ENCODE data around the gene TMX3. TPM values are rescaled to one million over a fixed set of nuclear protein-coding genes. Genes with fewer than 3 reads are reported as not detected.

Gene TMX3
- total RNA-seq, 1 donor from 2014 or later, result 89.6 TPM

DNA sequence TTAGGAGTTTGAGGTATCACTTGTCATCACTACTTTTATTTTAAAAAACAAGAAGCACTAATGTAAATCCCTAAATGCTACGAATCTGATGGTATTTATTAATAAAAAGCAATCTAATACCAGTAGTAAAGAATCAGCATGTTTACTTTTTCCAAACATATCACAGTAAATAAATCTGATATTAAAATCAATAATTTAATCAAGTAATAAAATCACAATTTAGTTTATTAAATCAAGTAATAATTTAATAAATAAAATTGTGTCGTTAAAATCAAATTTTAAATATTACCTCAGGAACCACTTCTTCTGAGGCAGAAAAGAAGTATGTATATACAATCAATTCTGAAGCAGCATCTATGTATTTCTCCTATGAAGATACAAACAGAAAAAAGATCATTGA lies 18.0 kb downstream of the TMX3 start:
- Histone ChIP-seq H3K27me3 (no peaks in the 10 kb centered on the region), H3F3A (ENCODE audit: low read depth) (no peaks in the 10 kb centered on the region), H3K4me1 (no peaks in the 10 kb centered on the region), H2AFZ (replicated peaks) (no peak overlapping the region), H3K9ac (no peak overlapping the region), H3K36me3 (peaks cover 14% of the 10 kb centered on the region), H3K79me2 (ENCODE audit: low read depth) (peaks cover 27% of the 10 kb centered on the region), H3K4me3 (no peak overlapping the region), H3K27ac (no peak overlapping the region), H3K4me2 (no peak overlapping the region), H3K9me3 (ENCODE audit: low read depth) (no peaks in the 10 kb centered on the region), H4K20me1 (ENCODE audit: low read depth) (peaks cover 3% of the 10 kb centered on the region)
- Mint-ChIP-seq H3K9me3 (no peaks in the 10 kb centered on the region), H3K4me3 (no peak overlapping the region), H3K4me1 (no peaks in the 10 kb centered on the region), H3K27me3 (ENCODE audit: insufficient read depth, low read depth) (no peaks in the 10 kb centered on the region), H3K27ac (no peak overlapping the region), H3K36me3 (peaks cover 29% of the 10 kb centered on the region)
- no peak for DNase-seq (ENCODE audit: low spot score)
- TF ChIP-seq, protein P1, sequence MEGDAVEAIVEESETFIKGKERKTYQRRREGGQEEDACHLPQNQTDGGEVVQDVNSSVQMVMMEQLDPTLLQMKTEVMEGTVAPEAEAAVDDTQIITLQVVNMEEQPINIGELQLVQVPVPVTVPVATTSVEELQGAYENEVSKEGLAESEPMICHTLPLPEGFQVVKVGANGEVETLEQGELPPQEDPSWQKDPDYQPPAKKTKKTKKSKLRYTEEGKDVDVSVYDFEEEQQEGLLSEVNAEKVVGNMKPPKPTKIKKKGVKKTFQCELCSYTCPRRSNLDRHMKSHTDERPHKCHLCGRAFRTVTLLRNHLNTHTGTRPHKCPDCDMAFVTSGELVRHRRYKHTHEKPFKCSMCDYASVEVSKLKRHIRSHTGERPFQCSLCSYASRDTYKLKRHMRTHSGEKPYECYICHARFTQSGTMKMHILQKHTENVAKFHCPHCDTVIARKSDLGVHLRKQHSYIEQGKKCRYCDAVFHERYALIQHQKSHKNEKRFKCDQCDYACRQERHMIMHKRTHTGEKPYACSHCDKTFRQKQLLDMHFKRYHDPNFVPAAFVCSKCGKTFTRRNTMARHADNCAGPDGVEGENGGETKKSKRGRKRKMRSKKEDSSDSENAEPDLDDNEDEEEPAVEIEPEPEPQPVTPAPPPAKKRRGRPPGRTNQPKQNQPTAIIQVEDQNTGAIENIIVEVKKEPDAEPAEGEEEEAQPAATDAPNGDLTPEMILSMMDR (IDR thresholded peaks at IDR 0.05), result no peak
- TF ChIP-seq EZH2 (IDR thresholded peaks at IDR 0.05), result no peak
- TF ChIP-seq EZH2phosphoT487 (IDR thresholded peaks at IDR 0.05), result no peak

DNA sequence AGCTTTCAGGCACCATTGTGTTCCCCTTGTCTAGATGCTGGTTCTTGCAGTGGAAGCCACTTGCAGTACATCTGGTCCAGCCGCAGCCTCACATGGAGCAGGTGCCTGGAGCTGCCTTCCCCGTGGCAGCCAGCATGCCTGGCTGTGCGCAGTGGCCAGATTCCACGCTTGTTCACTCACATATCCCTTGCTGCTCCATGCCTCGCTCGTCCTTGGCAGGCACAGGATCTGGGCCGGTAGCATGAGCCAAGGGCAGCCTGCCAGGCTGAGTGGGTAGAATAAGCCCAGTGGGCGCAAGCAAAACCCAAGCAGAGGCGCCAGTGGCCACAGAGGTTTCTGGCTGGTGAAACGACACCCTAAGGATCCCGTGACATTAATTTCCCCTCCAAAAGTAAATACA lies 20.6 kb downstream of the TMX3 start:
- Histone ChIP-seq H3F3A (ENCODE audit: low read depth) (no peaks in the 10 kb centered on the region), H3K4me3 (no peak overlapping the region), H3K79me2 (ENCODE audit: low read depth) (peaks cover 3% of the 10 kb centered on the region), H3K27me3 (no peaks in the 10 kb centered on the region), H2AFZ (replicated peaks) (no peak overlapping the region), H3K9me3 (ENCODE audit: low read depth) (no peaks in the 10 kb centered on the region), H3K27ac (no peak overlapping the region), H4K20me1 (ENCODE audit: low read depth) (no peaks in the 10 kb centered on the region), H3K4me1 (no peaks in the 10 kb centered on the region), H3K4me2 (no peak overlapping the region), H3K9ac (no peak overlapping the region), H3K36me3 (peaks cover 17% of the 10 kb centered on the region)
- no peaks in the 10 kb centered on the region for H3K4me1 Mint-ChIP-seq
- no peak overlapping the region for H3K4me3 Mint-ChIP-seq
- H3K36me3 Mint-ChIP-seq, result peaks cover 27% of the 10 kb centered on the region
- DNase-seq (ENCODE audit: low spot score), result no peak
- no peaks in the 10 kb centered on the region for H3K27me3 Mint-ChIP-seq (ENCODE audit: insufficient read depth, low read depth)
- no peaks in the 10 kb centered on the region for H3K9me3 Mint-ChIP-seq
- TF ChIP-seq EZH2phosphoT487 (IDR thresholded peaks at IDR 0.05) (no peak), EZH2 (IDR thresholded peaks at IDR 0.05) (no peak)
- TF ChIP-seq, protein P1 (IDR thresholded peaks at IDR 0.05), result no peak
- no peak overlapping the region for H3K27ac Mint-ChIP-seq

DNA sequence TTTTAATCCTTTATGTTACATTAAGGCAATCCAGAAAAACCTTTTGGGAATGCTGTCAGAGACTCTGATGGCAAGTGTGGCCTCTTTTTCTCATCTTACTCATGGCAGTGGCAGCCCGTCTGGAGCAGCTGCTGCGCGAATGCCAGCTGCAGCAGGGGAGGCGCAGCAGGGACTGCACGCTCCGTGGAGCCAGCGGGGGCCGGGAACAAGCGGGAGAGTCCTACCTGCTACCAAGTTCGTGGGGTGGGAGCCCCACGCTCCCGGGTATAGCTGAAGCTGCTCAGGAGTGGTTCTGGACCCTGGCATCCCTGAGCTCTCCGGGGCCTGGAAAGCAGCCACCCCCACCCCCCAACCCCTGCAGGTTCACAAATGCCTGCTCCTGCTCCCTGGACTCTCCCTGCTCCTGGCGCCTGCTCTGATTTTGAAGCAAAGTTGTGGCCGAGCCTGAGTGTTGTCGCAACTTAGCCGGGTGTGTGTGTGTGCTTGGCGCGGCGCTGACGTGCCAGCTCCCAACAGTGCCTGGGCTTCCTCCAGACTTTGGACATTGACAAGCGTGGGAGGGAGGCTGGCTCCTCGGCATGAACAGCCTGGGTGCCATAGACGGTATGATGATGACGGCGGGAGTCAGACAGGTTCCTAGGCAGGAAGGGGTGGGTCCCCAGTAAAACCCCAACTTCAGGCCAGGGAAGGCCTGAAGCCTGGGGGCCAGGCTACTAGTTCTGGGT lies 21.7 kb downstream of the TMX3 start:
- Histone ChIP-seq H3K27me3 (no peaks in the 10 kb centered on the region), H3K79me2 (ENCODE audit: low read depth) (no peaks in the 10 kb centered on the region), H3K4me2 (no peak overlapping the region), H4K20me1 (ENCODE audit: low read depth) (no peaks in the 10 kb centered on the region), H3F3A (ENCODE audit: low read depth) (no peaks in the 10 kb centered on the region), H2AFZ (replicated peaks) (no peak overlapping the region), H3K36me3 (peaks cover 17% of the 10 kb centered on the region), H3K9ac (no peak overlapping the region), H3K4me1 (no peaks in the 10 kb centered on the region), H3K9me3 (ENCODE audit: low read depth) (no peaks in the 10 kb centered on the region), H3K4me3 (no peak overlapping the region), H3K27ac (no peak overlapping the region)
- H3K9me3 Mint-ChIP-seq, result no peaks in the 10 kb centered on the region
- H3K4me3 Mint-ChIP-seq, result no peak overlapping the region
- no peaks in the 10 kb centered on the region for H3K27me3 Mint-ChIP-seq (ENCODE audit: insufficient read depth, low read depth)
- peaks cover 23% of the 10 kb centered on the region for H3K36me3 Mint-ChIP-seq
- no peak for DNase-seq (ENCODE audit: low spot score)
- TF ChIP-seq, protein P1 (IDR thresholded peaks at IDR 0.05), result no peak
- TF ChIP-seq EZH2phosphoT487 (IDR thresholded peaks at IDR 0.05) (no peak), EZH2 (IDR thresholded peaks at IDR 0.05) (no peak)
- no peak overlapping the region for H3K27ac Mint-ChIP-seq
- H3K4me1 Mint-ChIP-seq, result no peaks in the 10 kb centered on the region

Data from neural progenitor cell (in vitro differentiated cells).